Endothelial cell of umbilical vein (primary cell): ENCODE results near the gene TNKS1BP1.

ENCODE experiments used
- CTCF ChIP-seq, 2 donors: IDR thresholded peaks; 1 replicate in 1 of 2; 2 replicates in 1 of 2; pipeline ENCODE4 v1.5.1; 2011; ENCODE audit warnings: low read length in 2 of 2, mild to moderate bottlenecking in 2 of 2, moderate library complexity in 2 of 2, control low read depth in 1 of 2, inconsistent platforms in 1 of 2, low read depth in 1 of 2; ENCODE audit not compliant: insufficient read depth in 1 of 2; ENCODE audit errors: extremely low read depth in 1 of 2
- EZH2 ChIP-seq: IDR thresholded peaks from 2 replicates; pipeline ENCODE4 v1.6.1; 2012; ENCODE audit warnings: borderline replicate concordance, low read depth, mild to moderate bottlenecking, moderate library complexity, low read length, inconsistent platforms; ENCODE audit not compliant: severe bottlenecking
- FOS ChIP-seq: IDR thresholded peaks from 2 replicates; pipeline ENCODE4 v1.6.1; 2011; ENCODE audit warnings: mild to moderate bottlenecking, low read length, moderate library complexity, borderline replicate concordance; ENCODE audit not compliant: insufficient read depth
- JUN ChIP-seq: IDR thresholded peaks from 2 replicates; pipeline ENCODE4 v1.6.1; 2011; ENCODE audit warnings: borderline replicate concordance, low read depth; ENCODE audit not compliant: insufficient read length, insufficient read depth
- MAX ChIP-seq: IDR thresholded peaks from 2 replicates; pipeline ENCODE4 v1.6.1; 2011; ENCODE audit not compliant: insufficient read depth, insufficient read length
- MYC ChIP-seq: IDR thresholded peaks from one replicate; pipeline ENCODE4 v1.6.1; 2011; ENCODE audit warnings: mild to moderate bottlenecking, low read depth, low read length
- POLR2A ChIP-seq: IDR thresholded peaks from 2 replicates; pipeline ENCODE4 v1.6.1; 2012; ENCODE audit warnings: low read depth, mild to moderate bottlenecking, control low read depth, low read length
- POLR2AphosphoS5 ChIP-seq: IDR thresholded peaks from 2 replicates; pipeline ENCODE4 v1.6.1; 2012; ENCODE audit warnings: low read depth, mild to moderate bottlenecking, control low read depth, low read length, moderate library complexity; ENCODE audit not compliant: insufficient read depth

GRCh38 chr11:57370251-57370650, 45.5 kb upstream of the TNKS1BP1 start:
- TF ChIP-seq POLR2A: no peak
- TF ChIP-seq POLR2AphosphoS5: no peak
- no peak for TF ChIP-seq CTCF (IDR thresholded peaks at IDR 0.05; ENCODE audit: extremely low read depth in 1 of 2, insufficient read depth in 1 of 2, low read depth in 1 of 2, low read length in 2 of 2)
- TF ChIP-seq MAX: no peak
- TF ChIP-seq EZH2: no peak
- TF ChIP-seq JUN: no peak
- no peak for TF ChIP-seq FOS
- TF ChIP-seq MYC: no peak
